22Rv1 (cell line): Measurements from ENCODE around the gene KLRD1.

Experiments
- CTCF ChIP-seq: fragments of 450-650 bp; IDR thresholded peaks from 2 replicates; pipeline ENCODE4 v1.5.1; 2017; ENCODE audit warnings: mild to moderate bottlenecking
- ZFX ChIP-seq: fragments of 450-650 bp; IDR thresholded peaks from 2 replicates; pipeline ENCODE4 v1.6.1; 2017; ENCODE audit warnings: antibody characterized with exemption, borderline replicate concordance

GRCh38 chr12:10374624-10375018, 67.0 kb downstream of the KLRD1 start:
- no peak for TF ChIP-seq CTCF
- TF ChIP-seq ZFX, result no peak
